ENCODE results near the gene HSD17B1. TPM values are rescaled to one million over a fixed set of nuclear protein-coding genes. Genes with fewer than 3 reads are reported as not detected.
"Not testable (repeated sequence)": the region's sequence is repeated elsewhere in the genome, so short reads cannot be mapped to it uniquely, and the experiment has no call there.

Gene HSD17B1
- total RNA-seq, 1 donor from 2014 or later, result 1.2 TPM

DNA sequence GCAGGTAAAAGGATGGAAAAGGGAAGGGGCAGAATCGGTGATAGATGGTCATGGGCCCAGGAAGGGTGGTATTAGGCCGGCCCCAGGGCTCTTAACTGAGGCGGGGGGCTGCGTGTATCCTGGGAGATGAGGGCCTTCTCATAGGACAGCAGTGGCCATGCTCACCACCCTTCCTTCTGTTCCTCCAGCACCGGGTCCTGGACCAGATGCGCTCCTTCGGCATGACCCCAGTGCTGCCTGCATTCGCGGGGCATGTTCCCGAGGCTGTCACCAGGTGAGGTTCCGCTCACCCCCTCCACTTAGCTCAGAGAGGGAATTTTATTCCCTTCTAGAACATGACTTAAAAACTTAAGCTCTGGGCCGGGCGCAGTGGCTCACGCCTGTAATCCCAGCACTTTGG lies 14.2 kb upstream of the HSD17B1 start:
- ATAC-seq (ENCODE audit: low read depth) (no peak), DNase-seq (no peak)
- TF ChIP-seq, protein P1, sequence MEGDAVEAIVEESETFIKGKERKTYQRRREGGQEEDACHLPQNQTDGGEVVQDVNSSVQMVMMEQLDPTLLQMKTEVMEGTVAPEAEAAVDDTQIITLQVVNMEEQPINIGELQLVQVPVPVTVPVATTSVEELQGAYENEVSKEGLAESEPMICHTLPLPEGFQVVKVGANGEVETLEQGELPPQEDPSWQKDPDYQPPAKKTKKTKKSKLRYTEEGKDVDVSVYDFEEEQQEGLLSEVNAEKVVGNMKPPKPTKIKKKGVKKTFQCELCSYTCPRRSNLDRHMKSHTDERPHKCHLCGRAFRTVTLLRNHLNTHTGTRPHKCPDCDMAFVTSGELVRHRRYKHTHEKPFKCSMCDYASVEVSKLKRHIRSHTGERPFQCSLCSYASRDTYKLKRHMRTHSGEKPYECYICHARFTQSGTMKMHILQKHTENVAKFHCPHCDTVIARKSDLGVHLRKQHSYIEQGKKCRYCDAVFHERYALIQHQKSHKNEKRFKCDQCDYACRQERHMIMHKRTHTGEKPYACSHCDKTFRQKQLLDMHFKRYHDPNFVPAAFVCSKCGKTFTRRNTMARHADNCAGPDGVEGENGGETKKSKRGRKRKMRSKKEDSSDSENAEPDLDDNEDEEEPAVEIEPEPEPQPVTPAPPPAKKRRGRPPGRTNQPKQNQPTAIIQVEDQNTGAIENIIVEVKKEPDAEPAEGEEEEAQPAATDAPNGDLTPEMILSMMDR (IDR thresholded peaks at IDR 0.05), result no peak
- H3K4me3 Mint-ChIP-seq, result no peak overlapping the region
- H3K36me3 Mint-ChIP-seq (ENCODE audit: low read depth), result peaks cover 28% of the 10 kb centered on the region
- CTCF ChIA-PET, result no interaction called here
- H3K4me1 Mint-ChIP-seq, result peaks cover 23% of the 10 kb centered on the region
- POLR2A ChIA-PET, result interaction anchor here (1.0 to 4.0 kb wide), 2 partner anchors 10 to 13 kb away, joined by 3 to 18 read pairs; no protein-coding TSS in a partner anchor
- no peaks in the 10 kb centered on the region for H3K27me3 Mint-ChIP-seq
- intact Hi-C loops (cut with micrococcal nuclease), result no loop called here
- no peaks in the 10 kb centered on the region for H3K9me3 Mint-ChIP-seq
- H3K27ac Mint-ChIP-seq, result no peak overlapping the region

- H3K27me3 Mint-ChIP-seq; CTCF ChIA-PET; H3K27ac Mint-ChIP-seq; H3K4me3 Mint-ChIP-seq; DNase-seq; ATAC-seq (ENCODE audit: low read depth); intact Hi-C loops (cut with micrococcal nuclease); H3K9me3 Mint-ChIP-seq: not testable (repeated sequence)
- peaks cover 40% of the 10 kb centered on the region for H3K36me3 Mint-ChIP-seq (ENCODE audit: low read depth)
- H3K4me1 Mint-ChIP-seq, result peaks cover 18% of the 10 kb centered on the region
- POLR2A ChIA-PET, result interaction anchor here (0.5 to 1.6 kb wide), 5 partner anchors 8 to 116 kb away, joined by 3 to 6 read pairs (median 4); partner anchors contain the start of gene PSMC3IP
Measured at GRCh38 chr17:42540558-42540957, 12.2 kb upstream of the HSD17B1 start.

DNA sequence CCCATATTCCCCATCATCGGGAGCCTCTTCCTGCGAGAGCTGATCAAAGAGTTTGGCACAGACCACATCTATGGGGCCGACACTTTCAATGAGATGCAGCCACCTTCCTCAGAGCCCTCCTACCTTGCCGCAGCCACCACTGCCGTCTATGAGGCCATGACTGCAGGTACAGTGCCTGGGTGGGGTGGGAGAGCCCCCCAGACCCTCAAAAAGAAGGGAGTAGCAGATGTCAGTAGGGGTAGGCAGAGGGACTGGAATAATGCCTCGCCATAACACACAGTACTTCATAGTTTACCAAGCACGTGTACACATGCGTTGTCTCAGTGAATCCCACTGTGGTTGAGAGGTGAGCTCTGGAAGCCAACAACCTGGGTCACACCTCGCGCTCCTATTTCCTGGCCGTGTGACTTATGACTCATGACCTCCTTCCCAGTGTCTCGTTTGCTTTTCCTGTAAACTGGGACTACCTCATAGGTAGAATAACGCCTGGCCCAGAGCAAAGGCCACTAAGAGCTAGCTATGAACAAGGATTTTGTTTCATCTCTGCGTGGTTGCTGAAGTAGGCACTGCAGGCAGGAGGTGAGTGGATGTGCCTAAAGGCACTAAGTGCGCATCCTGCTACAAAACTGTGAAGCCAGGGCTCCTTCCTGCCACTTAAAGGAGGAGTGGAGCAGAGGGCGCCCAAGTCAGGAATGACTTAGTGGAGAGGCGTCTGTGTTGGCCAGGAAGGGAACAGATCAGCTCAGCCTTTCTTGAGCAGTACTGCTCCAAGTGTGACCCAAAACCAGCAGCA lies 11.5 kb upstream of the HSD17B1 start:
- H3K27me3 Mint-ChIP-seq, result no peaks in the 10 kb centered on the region
- H3K4me3 Mint-ChIP-seq, result no peak overlapping the region
- TF ChIP-seq, protein P1 (IDR thresholded peaks at IDR 0.05), result no peak
- intact Hi-C loops (cut with micrococcal nuclease), result no loop called here
- H3K4me1 Mint-ChIP-seq, result peaks cover 14% of the 10 kb centered on the region
- CTCF ChIA-PET, result no interaction called here
- peaks cover 40% of the 10 kb centered on the region for H3K36me3 Mint-ChIP-seq (ENCODE audit: low read depth)
- no peak overlapping the region for H3K27ac Mint-ChIP-seq
- ATAC-seq (ENCODE audit: low read depth), result no peak
- DNase-seq, result no peak
- POLR2A ChIA-PET, result interaction anchor here (0.6 to 1.6 kb wide), 5 partner anchors 9 to 116 kb away, joined by 3 to 6 read pairs (median 4); no protein-coding TSS in a partner anchor
- no peaks in the 10 kb centered on the region for H3K9me3 Mint-ChIP-seq

DNA sequence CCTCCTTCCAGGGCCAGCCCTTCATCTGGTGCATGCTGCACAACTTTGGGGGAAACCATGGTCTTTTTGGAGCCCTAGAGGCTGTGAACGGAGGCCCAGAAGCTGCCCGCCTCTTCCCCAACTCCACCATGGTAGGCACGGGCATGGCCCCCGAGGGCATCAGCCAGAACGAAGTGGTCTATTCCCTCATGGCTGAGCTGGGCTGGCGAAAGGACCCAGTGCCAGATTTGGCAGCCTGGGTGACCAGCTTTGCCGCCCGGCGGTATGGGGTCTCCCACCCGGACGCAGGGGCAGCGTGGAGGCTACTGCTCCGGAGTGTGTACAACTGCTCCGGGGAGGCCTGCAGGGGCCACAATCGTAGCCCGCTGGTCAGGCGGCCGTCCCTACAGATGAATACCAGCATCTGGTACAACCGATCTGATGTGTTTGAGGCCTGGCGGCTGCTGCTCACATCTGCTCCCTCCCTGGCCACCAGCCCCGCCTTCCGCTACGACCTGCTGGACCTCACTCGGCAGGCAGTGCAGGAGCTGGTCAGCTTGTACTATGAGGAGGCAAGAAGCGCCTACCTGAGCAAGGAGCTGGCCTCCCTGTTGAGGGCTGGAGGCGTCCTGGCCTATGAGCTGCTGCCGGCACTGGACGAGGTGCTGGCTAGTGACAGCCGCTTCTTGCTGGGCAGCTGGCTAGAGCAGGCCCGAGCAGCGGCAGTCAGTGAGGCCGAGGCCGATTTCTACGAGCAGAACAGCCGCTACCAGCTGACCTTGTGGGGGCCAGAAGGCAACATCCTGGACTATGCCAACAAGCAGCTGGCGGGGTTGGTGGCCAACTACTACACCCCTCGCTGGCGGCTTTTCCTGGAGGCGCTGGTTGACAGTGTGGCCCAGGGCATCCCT lies 9.3 kb upstream of the HSD17B1 start:
- CTCF ChIA-PET, result interaction anchor here (0.6 kb wide), 1 partner anchor 35 kb away, joined by 3 read pairs; no protein-coding TSS in a partner anchor
- H3K9me3 Mint-ChIP-seq, result no peaks in the 10 kb centered on the region
- no peak overlapping the region for H3K27ac Mint-ChIP-seq
- intact Hi-C loops (cut with micrococcal nuclease), result no loop called here
- H3K4me1 Mint-ChIP-seq, result peaks cover 2% of the 10 kb centered on the region
- no peak for ATAC-seq (ENCODE audit: low read depth)
- no peaks in the 10 kb centered on the region for H3K27me3 Mint-ChIP-seq
- H3K4me3 Mint-ChIP-seq, result no peak overlapping the region
- H3K36me3 Mint-ChIP-seq (ENCODE audit: low read depth), result peaks cover 37% of the 10 kb centered on the region
- TF ChIP-seq, protein P1 (IDR thresholded peaks at IDR 0.05), result no peak
- POLR2A ChIA-PET, result no interaction called here
- DNase-seq, result no peak

DNA sequence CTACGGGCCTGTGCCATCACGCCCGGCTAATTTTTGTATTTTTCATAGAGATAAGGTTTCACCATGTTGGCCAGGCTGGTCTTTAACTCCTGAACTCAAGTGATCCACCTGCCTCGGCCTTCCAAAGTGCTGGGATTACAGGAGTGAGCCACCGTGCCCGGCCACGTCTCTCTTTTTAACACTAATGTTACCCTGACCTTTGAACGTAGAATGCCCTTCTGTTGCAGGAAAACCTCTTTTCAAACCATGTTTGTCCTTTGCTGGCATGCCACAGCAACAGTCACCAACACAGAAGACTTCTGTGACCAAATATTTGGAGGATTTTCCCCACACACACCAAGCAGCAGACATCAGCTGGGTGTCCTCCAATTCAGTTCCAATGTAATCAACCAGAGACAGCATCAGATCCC lies 7.8 kb upstream of the HSD17B1 start:
- TF ChIP-seq, protein P1 (IDR thresholded peaks at IDR 0.05), result no peak
- intact Hi-C loops (cut with micrococcal nuclease), result no loop called here
- ChIA-PET POLR2A (interaction anchor here (1.0 kb wide), 1 partner anchor 10 kb away, joined by 4 read pairs; no protein-coding TSS in a partner anchor), CTCF (no interaction called here)
- no peak for DNase-seq
- H3K27me3 Mint-ChIP-seq, result no peaks in the 10 kb centered on the region
- no peak for ATAC-seq (ENCODE audit: low read depth)
- peaks cover 9% of the 10 kb centered on the region for H3K4me1 Mint-ChIP-seq
- H3K9me3 Mint-ChIP-seq, result no peaks in the 10 kb centered on the region
- peaks cover 28% of the 10 kb centered on the region for H3K36me3 Mint-ChIP-seq (ENCODE audit: low read depth)
- H3K4me3 Mint-ChIP-seq, result no peak overlapping the region
- H3K27ac Mint-ChIP-seq, result no peak overlapping the region

GRCh38 chr17:42545755-42546505 lies 6.8 kb upstream of the HSD17B1 start:
- CTCF ChIA-PET; H3K4me3 Mint-ChIP-seq; ATAC-seq (ENCODE audit: low read depth); H3K9me3 Mint-ChIP-seq; DNase-seq; H3K27me3 Mint-ChIP-seq; H3K27ac Mint-ChIP-seq; intact Hi-C loops (cut with micrococcal nuclease); H3K4me1 Mint-ChIP-seq: not testable (repeated sequence)
- POLR2A ChIA-PET, result interaction anchor here (1.4 kb wide), 1 partner anchor 8 kb away, joined by 3 read pairs; no protein-coding TSS in a partner anchor
- H3K36me3 Mint-ChIP-seq (ENCODE audit: low read depth), result peaks cover 26% of the 10 kb centered on the region
